NCI-H2171 treated with DMSO at 0.1 percent for 48 hours (cell line): ENCODE results near the gene NPHP3.
A peak's percentile ranks its signal among the peaks of the same experiment; 100 is the strongest.

ENCODE experiments used
- DNase-seq: peaks from one replicate; lab custom pipeline; 2025; lab: John Stamatoyannopoulos, UW

The NPHP3 gene

GRCh38 chr3:132695422-132695821, 26.8 kb downstream of the NPHP3 start:
- no peak for DNase-seq

DNA sequence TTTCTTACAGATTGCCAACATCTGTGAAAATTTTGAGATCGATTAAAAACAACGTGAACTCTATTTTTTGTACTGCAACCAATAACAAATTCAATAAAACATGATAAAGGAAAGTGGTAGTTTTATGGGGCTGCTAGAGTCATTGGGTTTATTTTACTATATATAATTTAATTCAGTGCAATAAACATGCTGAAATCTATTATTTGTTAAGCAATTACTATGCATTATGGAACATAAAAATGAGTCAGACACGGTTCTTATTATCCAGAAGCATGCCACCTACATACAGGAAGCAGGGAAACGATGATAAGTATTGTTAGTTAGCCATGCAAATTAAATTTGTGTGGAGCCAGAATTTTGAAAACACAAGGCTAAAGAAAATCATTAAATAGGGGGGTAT, 27.2 kb downstream of the NPHP3 start:
- DNase-seq, result no peak

GRCh38 chr3:132690040-132690439, 32.2 kb downstream of the NPHP3 start:
- DNase-seq, result no peak

GRCh38 chr3:132682201-132682600, 40.0 kb downstream of the NPHP3 start:
- no peak for DNase-seq

DNA sequence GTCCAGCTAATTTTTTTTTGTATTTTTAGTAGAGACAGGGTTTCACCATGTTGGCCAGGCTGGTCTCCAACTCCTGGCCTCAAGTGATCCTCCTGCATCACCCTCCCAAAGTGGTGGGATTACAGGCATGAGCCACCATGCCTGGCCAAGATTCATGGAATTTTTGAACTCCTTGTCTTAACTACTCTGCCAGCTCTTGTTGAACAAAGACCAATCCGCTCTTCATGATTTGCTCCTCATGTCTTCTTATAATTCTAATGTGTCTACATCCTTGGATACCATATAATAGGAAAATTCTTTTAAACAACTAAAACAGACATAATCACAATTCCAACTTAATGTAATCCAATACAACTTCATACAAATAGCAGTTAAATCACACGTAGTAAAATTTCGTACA, 40.8 kb downstream of the NPHP3 start:
- no peak for DNase-seq

- no peak for DNase-seq
Observed at GRCh38 chr3:132679911-132680310, 42.3 kb downstream of the NPHP3 start.

DNA sequence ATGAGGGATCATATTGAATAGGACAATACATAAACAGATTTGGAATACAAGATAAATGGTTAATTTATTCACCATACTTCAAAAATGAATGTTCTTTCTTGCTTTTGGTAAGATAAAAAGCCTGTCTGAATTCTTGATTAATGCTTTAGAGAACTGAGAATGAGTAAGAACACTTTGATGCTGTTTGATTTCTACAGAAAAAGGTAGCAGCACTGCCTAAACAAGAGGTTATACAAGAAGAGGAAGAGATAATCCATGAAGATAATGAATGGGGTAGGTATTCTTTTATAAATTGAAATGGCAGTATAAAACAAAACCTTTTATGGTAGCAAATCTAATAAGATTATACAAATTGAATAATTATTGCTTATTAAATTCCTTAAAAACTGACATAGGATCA, 46.8 kb downstream of the NPHP3 start:
- no peak for DNase-seq

GRCh38 chr3:132669256-132669777, 52.9 kb downstream of the NPHP3 start:
- no peak for DNase-seq

DNA sequence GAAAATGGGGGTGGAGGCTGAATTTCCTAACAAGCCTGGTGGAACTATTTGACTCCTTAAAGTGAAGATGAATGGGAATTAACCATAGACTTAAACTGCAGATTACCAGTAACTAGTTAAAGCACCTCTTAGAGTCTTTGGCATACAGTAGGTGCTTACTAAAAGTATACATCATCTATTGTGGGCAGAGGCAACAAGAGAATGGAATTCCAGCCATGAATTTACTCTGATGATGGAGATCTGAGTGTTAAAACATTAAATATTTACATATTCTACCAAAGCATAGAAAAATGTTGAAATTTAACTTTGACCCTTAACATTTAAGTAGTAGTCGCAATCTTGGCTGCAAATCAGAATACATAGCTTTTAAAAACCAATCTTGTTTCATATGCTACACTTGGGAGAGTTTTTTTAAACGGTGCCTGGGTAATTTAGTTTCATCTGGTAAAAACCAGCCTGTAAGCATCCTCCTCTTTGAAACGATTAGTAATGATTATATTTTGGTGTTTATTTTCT, 56.9 kb downstream of the NPHP3 start:
- DNase-seq, result no peak

DNA sequence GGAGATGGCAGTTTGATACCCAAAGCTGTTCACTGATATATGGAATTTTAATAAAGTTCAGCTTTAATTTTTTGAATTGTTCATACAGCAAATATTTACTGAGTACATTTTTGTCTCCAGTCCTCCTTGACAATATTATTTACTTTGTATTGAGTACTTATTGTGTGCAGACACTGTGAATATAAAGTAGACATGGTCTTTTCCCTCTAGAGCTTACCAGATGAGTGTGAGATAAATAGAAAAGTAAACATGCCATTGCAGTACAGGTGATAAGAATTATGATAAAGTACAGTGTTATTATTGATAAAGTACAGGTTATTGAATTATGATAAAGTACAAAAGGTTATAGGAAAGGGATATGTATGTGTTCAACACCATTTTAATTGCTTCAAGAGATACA, 60.0 kb downstream of the NPHP3 start:
- no peak for DNase-seq

DNA sequence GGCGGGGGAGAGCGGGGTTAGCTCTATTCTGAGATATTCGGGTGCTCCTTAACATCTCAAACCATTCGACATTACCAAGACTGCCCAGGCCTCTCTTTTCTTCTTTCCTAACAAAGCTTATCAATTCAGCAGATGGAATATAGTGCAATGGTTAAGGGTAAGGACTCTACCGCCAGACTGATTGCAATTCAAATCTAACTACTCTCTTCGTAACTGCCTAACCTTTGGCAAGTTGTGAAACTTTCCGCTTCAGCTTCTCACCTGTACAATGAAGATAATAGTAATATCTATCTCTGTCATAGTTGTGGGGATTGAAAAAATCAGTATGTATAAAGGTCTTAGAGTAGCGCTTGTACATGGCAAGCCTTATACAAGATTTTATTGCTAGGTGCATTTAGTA, 61.1 kb downstream of the NPHP3 start:
- no peak for DNase-seq

GRCh38 chr3:132660811-132661070, 61.5 kb downstream of the NPHP3 start:
- DNase-seq, result no peak

DNA sequence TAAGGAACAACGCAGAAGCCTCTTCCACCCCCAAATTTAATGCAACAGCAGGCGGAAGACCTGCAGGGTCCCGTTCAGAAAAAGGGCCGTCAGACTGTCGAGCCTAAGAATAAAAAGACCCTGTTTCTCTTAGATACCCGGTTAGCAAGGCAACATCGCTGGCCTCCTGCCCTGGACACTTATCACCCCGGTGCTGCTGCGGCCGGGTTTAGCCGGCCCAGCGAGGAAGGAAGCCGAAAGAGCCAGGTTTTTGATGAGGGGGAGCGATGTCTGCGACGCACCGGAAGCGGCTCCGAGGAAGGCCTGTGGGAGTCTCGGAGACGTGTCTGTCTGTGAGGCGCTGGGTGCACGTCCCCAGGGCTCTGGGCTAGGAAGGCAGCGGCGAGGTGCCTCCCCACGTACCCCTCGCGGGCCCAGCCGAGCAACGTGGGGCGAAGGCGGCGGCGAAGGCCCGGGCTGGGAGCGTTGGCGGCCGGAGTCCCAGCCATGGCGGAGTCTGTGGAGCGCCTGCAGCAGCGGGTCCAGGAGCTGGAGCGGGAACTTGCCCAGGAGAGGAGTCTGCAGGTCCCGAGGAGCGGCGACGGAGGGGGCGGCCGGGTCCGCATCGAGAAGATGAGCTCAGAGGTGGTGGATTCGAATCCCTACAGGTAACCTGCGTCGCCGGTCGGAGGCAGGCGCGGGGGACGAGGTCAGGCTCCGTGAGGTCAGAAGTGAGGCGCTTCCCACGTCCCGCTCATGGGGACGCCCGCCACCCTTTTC, 62.0 kb downstream of the NPHP3 start, which contains the start of gene UBA5:
UBA5 (plus strand) TSS at position 278 of the 759 bp plus-strand sequence; CDS start at position 487, 209 bp downstream.
- DNase-seq, result peak; percentile 75

DNA sequence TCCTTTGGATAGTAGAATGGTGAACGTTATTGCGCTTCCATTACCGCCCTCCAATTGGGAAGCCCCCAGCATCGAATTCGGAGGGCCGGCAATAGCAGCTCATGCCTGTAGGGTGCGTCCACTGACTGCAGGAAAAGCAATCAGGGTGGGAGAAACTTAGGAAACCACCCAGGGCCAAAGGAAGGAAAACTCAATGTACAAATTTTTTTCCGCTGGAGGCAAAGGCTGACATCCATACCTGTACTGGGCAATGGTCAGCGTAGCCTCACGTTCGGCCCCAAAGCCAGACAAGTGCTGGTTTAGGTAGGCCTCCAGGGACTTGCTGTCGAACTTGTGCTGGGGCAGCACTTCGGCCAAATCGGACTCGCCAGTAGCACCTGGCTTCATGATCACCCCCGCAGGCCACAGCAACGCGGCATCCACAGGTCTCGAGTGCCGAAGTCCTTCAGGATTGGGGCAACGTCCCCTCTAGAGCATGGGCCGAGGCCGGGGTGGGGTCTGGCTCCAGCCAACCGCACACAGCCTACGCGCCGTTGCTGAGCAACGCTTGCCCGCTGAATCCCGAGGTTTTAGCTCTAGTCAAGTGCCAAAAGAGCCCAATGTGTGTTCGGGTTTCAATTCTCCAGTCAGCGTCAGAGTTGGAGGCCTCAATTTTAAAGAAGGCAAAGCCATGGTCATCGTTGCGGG, 62.7 kb downstream of the NPHP3 start, which contains the start of gene ACAD11:
ACAD11 (minus strand) TSS at position 445 of the 687 bp plus-strand sequence; CDS start at position 387, 58 bp downstream.
- peak; percentile 76 for DNase-seq

DNA sequence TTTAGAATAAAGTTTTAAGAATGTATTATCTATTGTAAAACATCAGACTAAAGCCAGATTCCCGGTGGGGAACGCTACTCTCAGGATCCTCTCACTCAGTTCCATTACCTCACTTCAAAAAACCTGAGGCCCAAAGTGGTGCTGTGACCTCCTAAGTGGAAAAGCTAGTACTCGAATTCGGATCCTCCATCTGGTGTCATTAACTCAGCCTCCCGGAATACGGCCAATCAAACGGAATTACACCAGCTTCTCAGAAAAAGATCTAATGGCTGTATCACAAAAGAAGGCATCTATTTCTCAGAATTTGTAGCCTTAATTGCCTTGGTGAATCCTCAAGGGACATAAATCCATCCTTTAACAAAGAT, 63.2 kb downstream of the NPHP3 start:
- DNase-seq, result peak; percentile 76

- DNase-seq, result no peak
Observed at GRCh38 chr3:132657869-132658747, 64.1 kb downstream of the NPHP3 start.

DNA sequence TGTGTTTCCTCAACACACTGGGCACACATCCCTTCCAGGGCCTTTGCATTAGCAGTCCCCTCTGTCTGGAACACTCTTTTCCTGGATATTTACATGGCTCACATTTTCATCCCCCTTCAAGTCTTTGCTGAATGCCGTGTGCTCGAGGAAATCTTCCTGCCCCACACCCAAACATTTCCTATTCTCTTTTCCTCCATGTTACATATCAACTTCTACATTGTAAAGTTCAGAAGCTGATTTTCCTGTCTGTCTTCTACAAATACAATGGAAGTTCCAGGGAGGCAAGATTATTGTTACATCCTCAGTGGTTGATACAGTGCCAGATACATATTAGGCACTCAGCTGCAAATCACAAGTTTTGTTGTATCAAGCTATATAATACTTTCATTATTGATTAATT, 66.7 kb downstream of the NPHP3 start:
- no peak for DNase-seq

GRCh38 chr3:132654721-132655120, 67.5 kb downstream of the NPHP3 start:
- no peak for DNase-seq

DNA sequence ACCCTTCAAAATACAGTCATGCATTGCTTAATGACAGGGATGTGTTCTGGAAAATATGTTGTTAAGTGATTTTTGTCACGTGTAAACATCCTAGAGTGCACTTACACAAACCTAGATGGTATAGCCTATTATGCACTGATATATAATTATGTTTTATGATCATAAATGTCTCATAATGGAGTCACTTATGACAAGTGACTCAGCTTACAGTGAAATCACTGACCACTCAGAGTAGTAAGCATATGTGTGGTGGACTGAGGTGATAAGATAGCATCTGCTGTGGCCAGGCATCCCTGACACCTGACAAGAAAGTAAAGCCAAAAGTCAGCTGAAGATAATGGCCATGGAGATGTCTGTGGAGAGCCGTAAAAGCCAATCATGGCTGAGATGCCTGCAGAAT, 68.0 kb downstream of the NPHP3 start:
- DNase-seq, result no peak

DNA sequence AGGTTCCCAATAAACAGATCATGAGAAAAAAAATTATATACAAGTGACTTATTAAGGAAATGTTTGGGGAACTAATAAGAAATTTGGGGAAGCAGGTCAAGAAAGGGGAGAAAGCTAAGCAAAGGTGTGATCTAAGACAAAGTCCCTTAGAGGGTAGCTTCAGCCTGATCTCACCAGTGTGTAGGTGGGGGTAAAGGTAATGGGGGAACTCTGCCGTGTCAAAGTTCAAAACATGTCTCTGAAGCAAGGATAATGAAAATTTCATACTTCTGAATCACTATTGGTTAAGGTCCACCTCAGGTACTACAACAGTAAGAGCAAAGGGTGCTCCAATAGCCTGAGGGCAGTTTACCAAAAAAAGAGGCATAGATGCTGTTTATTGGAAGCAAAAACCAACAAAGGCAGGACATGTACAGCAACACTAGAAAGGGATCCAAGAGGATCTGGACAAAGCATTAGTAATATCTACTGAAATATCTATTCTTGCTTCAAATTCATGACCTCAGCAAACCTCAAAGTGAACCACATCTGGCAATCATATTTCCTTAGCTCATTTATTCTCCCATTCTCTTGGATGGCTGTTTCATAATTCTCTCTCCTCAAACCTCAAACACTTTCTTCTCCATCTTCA, 69.5 kb downstream of the NPHP3 start:
- no peak for DNase-seq

DNA sequence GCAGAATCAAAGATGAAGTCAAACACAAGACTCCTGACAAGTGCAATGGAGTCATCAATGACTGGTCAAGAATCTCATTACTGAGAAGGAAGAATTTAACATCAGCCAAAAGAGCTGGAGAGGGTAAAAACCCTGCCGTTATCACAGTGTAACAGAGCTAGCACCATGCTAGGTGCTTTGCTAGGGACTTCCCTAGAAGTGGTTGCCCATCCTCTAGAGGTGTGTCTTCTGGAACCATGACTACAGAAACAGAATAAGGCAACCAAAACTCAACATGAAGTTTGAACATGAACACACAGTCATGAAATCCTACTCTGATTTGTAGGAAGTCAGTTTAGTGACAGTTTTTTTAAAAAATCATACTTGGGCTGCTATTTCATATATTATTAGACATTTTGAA, 72.1 kb downstream of the NPHP3 start:
- no peak for DNase-seq

- no peak for DNase-seq
Observed at GRCh38 chr3:132645058-132645457, 77.2 kb downstream of the NPHP3 start.
